ENCODE measurements around the gene ZNF485. TPM values are rescaled to one million over a fixed set of nuclear protein-coding genes. Genes with fewer than 3 reads are reported as not detected.
"Not testable (repeated sequence)": the region's sequence is repeated elsewhere in the genome, so short reads cannot be mapped to it uniquely, and the experiment has no call there.

The ZNF485 gene
- total RNA-seq, 1 donor from 2014 or later: 9.0 TPM

DNA sequence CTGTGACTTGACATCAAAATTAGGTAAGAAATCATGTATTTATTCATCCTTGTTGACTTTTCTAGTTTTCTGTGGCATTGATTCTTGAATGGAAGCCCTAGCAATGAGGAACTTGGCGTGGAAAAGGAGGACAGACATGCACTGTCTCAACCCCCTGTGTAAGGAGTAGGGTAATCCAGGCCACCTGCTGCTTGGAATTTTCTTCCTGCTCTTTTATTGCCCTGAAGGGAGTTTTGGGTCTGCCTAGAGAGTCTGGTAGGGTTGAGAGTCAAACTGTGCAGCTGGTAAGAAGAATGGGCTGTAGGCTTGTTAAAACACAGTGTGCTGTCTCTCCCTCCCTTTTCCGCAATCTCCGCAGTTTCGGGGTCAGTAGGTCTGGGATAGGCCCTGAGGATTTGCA lies 22.7 kb downstream of the ZNF485 start:
- Mint-ChIP-seq H3K4me3 (no peak overlapping the region), H3K4me1 (no peaks in the 10 kb centered on the region), H3K27ac (no peak overlapping the region), H3K9me3 (peaks cover 5% of the 10 kb centered on the region), H3K27me3 (no peaks in the 10 kb centered on the region), H3K36me3 (ENCODE audit: low read depth) (no peaks in the 10 kb centered on the region)
- no peak for DNase-seq
- intact Hi-C loops (cut with micrococcal nuclease): no loop called here
- CTCF ChIA-PET: no interaction called here
- POLR2A ChIA-PET: no interaction called here
- no peak for ATAC-seq (ENCODE audit: low read depth)
- TF ChIP-seq, protein P1, sequence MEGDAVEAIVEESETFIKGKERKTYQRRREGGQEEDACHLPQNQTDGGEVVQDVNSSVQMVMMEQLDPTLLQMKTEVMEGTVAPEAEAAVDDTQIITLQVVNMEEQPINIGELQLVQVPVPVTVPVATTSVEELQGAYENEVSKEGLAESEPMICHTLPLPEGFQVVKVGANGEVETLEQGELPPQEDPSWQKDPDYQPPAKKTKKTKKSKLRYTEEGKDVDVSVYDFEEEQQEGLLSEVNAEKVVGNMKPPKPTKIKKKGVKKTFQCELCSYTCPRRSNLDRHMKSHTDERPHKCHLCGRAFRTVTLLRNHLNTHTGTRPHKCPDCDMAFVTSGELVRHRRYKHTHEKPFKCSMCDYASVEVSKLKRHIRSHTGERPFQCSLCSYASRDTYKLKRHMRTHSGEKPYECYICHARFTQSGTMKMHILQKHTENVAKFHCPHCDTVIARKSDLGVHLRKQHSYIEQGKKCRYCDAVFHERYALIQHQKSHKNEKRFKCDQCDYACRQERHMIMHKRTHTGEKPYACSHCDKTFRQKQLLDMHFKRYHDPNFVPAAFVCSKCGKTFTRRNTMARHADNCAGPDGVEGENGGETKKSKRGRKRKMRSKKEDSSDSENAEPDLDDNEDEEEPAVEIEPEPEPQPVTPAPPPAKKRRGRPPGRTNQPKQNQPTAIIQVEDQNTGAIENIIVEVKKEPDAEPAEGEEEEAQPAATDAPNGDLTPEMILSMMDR (IDR thresholded peaks at IDR 0.05): no peak

DNA sequence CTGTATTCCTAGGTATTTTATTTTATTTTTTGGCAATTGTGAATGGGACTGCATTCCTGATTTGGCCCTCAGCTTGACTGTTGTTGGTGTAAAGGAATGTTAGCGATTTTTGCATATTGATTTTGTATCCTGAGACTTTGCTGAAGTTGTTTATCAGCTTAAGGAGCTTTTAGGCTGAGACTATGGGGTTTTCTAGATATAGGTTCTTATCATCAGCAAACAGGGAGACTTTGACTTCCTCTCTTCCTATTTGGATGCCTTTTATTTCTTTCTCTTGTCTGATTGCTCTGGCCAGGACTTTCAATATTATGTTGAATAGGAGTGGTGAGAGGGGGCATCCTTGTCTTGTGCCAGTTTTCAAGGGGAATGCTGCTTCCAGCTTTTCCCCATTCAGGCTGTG lies 29.6 kb downstream of the ZNF485 start:
- H3K4me1 Mint-ChIP-seq; ATAC-seq (ENCODE audit: low read depth); H3K27ac Mint-ChIP-seq; intact Hi-C loops (cut with micrococcal nuclease); CTCF ChIA-PET; H3K36me3 Mint-ChIP-seq (ENCODE audit: low read depth); H3K27me3 Mint-ChIP-seq; POLR2A ChIA-PET; DNase-seq; H3K4me3 Mint-ChIP-seq: not testable (repeated sequence)
- peaks cover 27% of the 10 kb centered on the region for H3K9me3 Mint-ChIP-seq

DNA sequence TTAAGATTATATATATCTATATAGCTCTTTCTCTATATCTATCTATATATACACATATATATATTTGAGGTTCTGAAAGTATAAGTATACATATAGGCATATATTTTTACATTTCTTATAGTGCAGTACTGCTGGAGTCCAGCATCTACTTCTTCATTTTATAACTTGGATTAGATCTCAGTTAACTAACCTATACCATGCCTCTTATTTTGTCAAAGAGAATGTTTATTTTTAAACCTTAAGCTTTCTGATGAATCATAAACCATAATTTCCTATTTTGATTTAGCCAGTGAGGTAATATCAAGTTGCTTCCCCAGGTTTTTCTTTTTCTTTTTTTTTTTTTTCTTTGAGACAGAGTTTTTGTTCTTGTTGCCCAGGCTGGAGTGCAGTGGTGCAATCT lies 34.4 kb downstream of the ZNF485 start:
- ChIA-PET CTCF (no interaction called here), POLR2A (no interaction called here)
- Mint-ChIP-seq H3K9me3 (peaks cover 27% of the 10 kb centered on the region), H3K4me3 (no peak overlapping the region), H3K27ac (no peak overlapping the region), H3K27me3 (no peaks in the 10 kb centered on the region), H3K4me1 (no peaks in the 10 kb centered on the region), H3K36me3 (ENCODE audit: low read depth) (peaks cover 36% of the 10 kb centered on the region)
- DNase-seq (no peak), ATAC-seq (ENCODE audit: low read depth) (no peak)
- TF ChIP-seq, protein P1 (IDR thresholded peaks at IDR 0.05): no peak
- intact Hi-C loops (cut with micrococcal nuclease): no loop called here

DNA sequence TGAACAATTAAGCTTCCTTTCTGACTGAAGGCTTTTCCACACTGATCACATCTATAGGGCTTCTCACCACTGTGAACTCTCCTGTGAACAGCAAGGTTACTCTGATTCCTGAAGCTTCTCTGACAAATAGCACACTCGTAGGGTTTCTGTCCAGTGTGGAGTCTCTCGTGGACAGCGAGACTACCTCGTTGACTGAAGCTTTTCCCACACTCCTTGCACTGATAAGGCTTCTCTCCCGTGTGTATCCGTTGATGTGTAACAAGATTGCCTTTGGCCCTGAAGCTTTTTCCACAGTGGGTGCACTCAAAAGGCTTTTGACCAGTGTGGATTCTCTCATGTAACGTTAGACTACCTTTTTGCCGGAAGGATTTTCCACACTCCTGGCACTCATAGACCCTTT lies 38.0 kb downstream of the ZNF485 start:
- Mint-ChIP-seq H3K27me3 (no peaks in the 10 kb centered on the region), H3K27ac (no peak overlapping the region), H3K36me3 (ENCODE audit: low read depth) (peaks cover 51% of the 10 kb centered on the region), H3K9me3 (peaks cover 21% of the 10 kb centered on the region), H3K4me3 (no peak overlapping the region), H3K4me1 (peaks cover 18% of the 10 kb centered on the region)
- ChIA-PET POLR2A (no interaction called here), CTCF (no interaction called here)
- TF ChIP-seq, protein P1 (IDR thresholded peaks at IDR 0.05): no peak
- DNase-seq (no peak), ATAC-seq (ENCODE audit: low read depth) (no peak)
- intact Hi-C loops (cut with micrococcal nuclease): no loop called here

DNA sequence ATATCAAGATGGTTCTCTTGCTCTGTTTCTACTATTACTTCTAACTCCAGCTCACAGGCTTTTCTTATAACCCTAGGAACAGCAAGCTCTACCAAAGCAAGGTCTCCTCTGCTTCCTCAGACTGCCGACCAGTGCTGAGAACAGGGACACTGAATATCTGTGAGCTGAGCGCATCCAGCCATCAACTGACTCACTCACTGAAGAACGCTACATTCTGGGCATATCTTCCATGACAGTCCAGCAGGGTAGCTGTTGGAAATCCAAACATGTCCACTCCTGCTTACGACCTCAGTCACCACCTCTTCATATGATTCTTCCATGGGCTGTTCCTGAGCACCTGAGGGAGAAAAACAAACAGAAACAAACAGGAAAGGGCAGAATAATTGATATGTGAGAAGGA lies 39.6 kb downstream of the ZNF485 start:
- Mint-ChIP-seq H3K9me3 (peaks cover 19% of the 10 kb centered on the region), H3K27ac (no peak overlapping the region), H3K4me3 (no peak overlapping the region), H3K36me3 (ENCODE audit: low read depth) (peaks cover 51% of the 10 kb centered on the region), H3K4me1 (peaks cover 20% of the 10 kb centered on the region), H3K27me3 (peaks cover 4% of the 10 kb centered on the region)
- CTCF ChIA-PET: no interaction called here
- intact Hi-C loops (cut with micrococcal nuclease): loop anchor here (5.0 kb wide), 1 partner anchor 239 kb away; the partner anchor contains the start of gene HNRNPF
- no peak for ATAC-seq (ENCODE audit: low read depth)
- TF ChIP-seq, protein P1 (IDR thresholded peaks at IDR 0.05): no peak
- POLR2A ChIA-PET: no interaction called here
- no peak for DNase-seq

DNA sequence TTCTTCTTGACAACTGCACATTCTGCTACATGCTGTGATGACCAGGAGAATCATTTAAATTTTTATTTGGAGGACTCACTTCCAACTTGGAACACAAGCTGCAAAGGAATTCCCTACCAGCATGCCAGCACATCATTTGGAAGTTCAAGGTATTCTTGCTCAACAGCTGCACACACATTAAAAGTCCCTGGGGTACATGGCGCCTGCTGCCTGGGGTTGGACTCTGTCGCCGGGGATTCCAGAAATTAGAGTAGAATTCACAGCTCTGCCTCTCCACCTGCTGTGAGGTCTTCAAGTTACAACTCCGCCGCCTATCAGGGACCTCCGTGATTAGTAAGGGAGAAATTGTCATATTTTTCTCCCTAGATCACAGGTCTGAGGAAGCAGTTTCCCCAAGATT lies 41.3 kb downstream of the ZNF485 start:
- TF ChIP-seq, protein P1 (IDR thresholded peaks at IDR 0.05): no peak
- peaks cover 20% of the 10 kb centered on the region for H3K4me1 Mint-ChIP-seq
- intact Hi-C loops (cut with micrococcal nuclease): loop anchor here (5.0 kb wide), 1 partner anchor 240 kb away; the partner anchor contains the start of gene HNRNPF

More for the DNA sequence above, 41.3 kb downstream of the ZNF485 start:
- Mint-ChIP-seq H3K9me3 (peaks cover 16% of the 10 kb centered on the region), H3K4me3 (peak overlapping the region; percentile 94), H3K36me3 (ENCODE audit: low read depth) (peaks cover 45% of the 10 kb centered on the region), H3K27me3 (peaks cover 4% of the 10 kb centered on the region), H3K27ac (peak overlapping the region; percentile 76)
- CTCF ChIA-PET: no interaction called here
- POLR2A ChIA-PET: interaction anchor here (1.6 to 1.9 kb wide), 3 partner anchors 40 to 74 kb away, joined by 5 to 11 read pairs (median 6); partner anchors contain the start of genes ZNF239 and ZNF485
- DNase-seq (no peak), ATAC-seq (ENCODE audit: low read depth) (no peak)
